PC-3 (cell line): Measurements from ENCODE around the gene TEKT3. TPM values are rescaled to one million over a fixed set of nuclear protein-coding genes. Genes with fewer than 3 reads are reported as not detected.

Source experiments
- ATAC-seq: fragments of 200-7000 bp; cut with Tn5 transposase; 2 replicates; pipeline ENCODE4 v1.9.1; 2020; ENCODE audit warnings: mild to moderate bottlenecking, moderate library complexity
- BruUV-seq: library from RNA; stranded (reverse); fragments of 400-500 nt; replicated peaks from 2 replicates; lab custom pipeline; 2021; lab: Mats Ljungman, UMichigan
- CTCF ChIA-PET: fragments of 300-600 bp; sonication (Branson Sonifier 250); formaldehyde crosslinking; loops from one replicate; lab custom pipeline; 2022; ENCODE audit warnings: antibody characterized with exemption; lab: Charles Lee
- POLR2A ChIA-PET: fragments of 300-600 bp; sonication (Branson Sonifier 250); formaldehyde crosslinking; loops from one replicate; lab custom pipeline; 2022; ENCODE audit warnings: antibody characterized with exemption; ENCODE audit not compliant: unreplicated experiment; lab: Charles Lee
- DNase-seq: peaks from one replicate; pipeline ENCODE4 v3.0.0-alpha.2; 2015
- H2AFZ ChIP-seq: fragments of 300-600 bp; sonication (generic); 2 replicates; pipeline ENCODE4 v1.6.0; 2016; ENCODE audit warnings: antibody characterized with exemption, low read length
- H3F3A ChIP-seq: fragments of 300-600 bp; sonication (generic); one replicate; pipeline ENCODE4 v1.6.0; 2017; ENCODE audit warnings: antibody characterized with exemption, low read length, control low read depth, mild to moderate bottlenecking; ENCODE audit not compliant: unreplicated experiment
- H3K27ac ChIP-seq: fragments of 300-600 bp; sonication (generic); 2 replicates; pipeline ENCODE4 v1.5.1; 2016; ENCODE audit warnings: mild to moderate bottlenecking, low read length
- H3K27me3 ChIP-seq: fragments of 300-600 bp; sonication (generic); 2 replicates; pipeline ENCODE4 v1.6.1; 2016; ENCODE audit warnings: low read length, mixed read lengths
- H3K36me3 ChIP-seq: fragments of 300-600 bp; sonication (generic); 2 replicates; pipeline ENCODE4 v1.6.1; 2016; ENCODE audit warnings: low read depth, mixed run types, low read length, mixed read lengths
- H3K4me1 ChIP-seq: fragments of 300-600 bp; sonication (generic); 2 replicates; pipeline ENCODE4 v1.5.1; 2016; ENCODE audit warnings: low read length; ENCODE audit not compliant: insufficient read depth
- H3K4me2 ChIP-seq: fragments of 300-600 bp; sonication (generic); 2 replicates; pipeline ENCODE4 v1.6.0; 2016; ENCODE audit warnings: low read length
- H3K4me3 ChIP-seq: fragments of 300-600 bp; sonication (generic); 2 replicates; pipeline ENCODE4 v1.5.1; 2016; ENCODE audit warnings: mild to moderate bottlenecking, low read length, mixed read lengths
- H3K79me2 ChIP-seq: fragments of 300-600 bp; sonication (generic); 2 replicates; pipeline ENCODE4 v1.6.1; 2017; ENCODE audit warnings: low read length, mixed read lengths
- H3K9ac ChIP-seq: fragments of 300-600 bp; sonication (generic); 2 replicates; pipeline ENCODE4 v1.6.0; 2016; ENCODE audit warnings: mild to moderate bottlenecking, low read length
- H3K9me2 ChIP-seq: fragments of 300-600 bp; sonication (generic); replicated peaks from 2 replicates; pipeline ENCODE4 v1.6.1; 2016; ENCODE audit warnings: mixed run types, low read length, mixed read lengths
- H3K9me3 ChIP-seq: fragments of 300-600 bp; sonication (generic); 2 replicates; pipeline ENCODE4 v1.6.1; 2016; ENCODE audit warnings: low read length, mixed read lengths
- H4K20me1 ChIP-seq: fragments of 300-600 bp; sonication (generic); 2 replicates; pipeline ENCODE4 v1.6.1; 2016; ENCODE audit warnings: low read length, mixed read lengths
- CTCF ChIP-seq: fragments of 300-600 bp; sonication (generic); conservative IDR thresholded peaks from 2 replicates; pipeline ENCODE4 v1.5.1; 2017; ENCODE audit warnings: antibody characterized with exemption, low read depth, mild to moderate bottlenecking, low read length
- EZH2 ChIP-seq: fragments of 300-600 bp; sonication (generic); IDR thresholded peaks from one replicate; pipeline ENCODE4 v1.6.1; 2017; ENCODE audit warnings: antibody characterized with exemption, mild to moderate bottlenecking, low read length; ENCODE audit not compliant: unreplicated experiment
- EZH2phosphoT487 ChIP-seq: fragments of 300-600 bp; sonication (generic); IDR thresholded peaks from 2 replicates; pipeline ENCODE4 v1.6.1; 2018; ENCODE audit warnings: mild to moderate bottlenecking, antibody characterized with exemption, low read length, borderline replicate concordance
- intact Hi-C: fragments of 100-400 bp; cut with micrococcal nuclease; formaldehyde crosslinking; loops from 2 replicates; pipeline ENCODE4 v1.9.0; 2023
- total RNA-seq: library from RNA; depleted of rRNA; stranded (reverse); fragments of >200 nt; gene quantifications from 2 replicates; pipeline ENCODE4 v1.2.3, GENCODE V29; 2014

Gene TEKT3
- total RNA-seq, 1 experiment from 2014 or later = not detected

GRCh38 chr17:15269087-15269779 lies 72.2 kb downstream of the TEKT3 start:
- TF ChIP-seq CTCF (no peak), EZH2phosphoT487 (no peak), EZH2 (no peak)
- DNase-seq (no peak), ATAC-seq (no peak)
- H3F3A ChIP-seq = peaks cover 4% of the 10 kb centered on the region
- no peak overlapping the region for H3K4me3 ChIP-seq
- H4K20me1 ChIP-seq = no peaks in the 10 kb centered on the region
- no peaks in the 10 kb centered on the region for H3K9me3 ChIP-seq
- no peaks in the 10 kb centered on the region for H3K27me3 ChIP-seq
- no peak overlapping the region for H2AFZ ChIP-seq
- H3K27ac ChIP-seq = no peak overlapping the region
- H3K4me2 ChIP-seq = no peak overlapping the region
- BruUV-seq = no TSS peak
- H3K79me2 ChIP-seq = no peaks in the 10 kb centered on the region
- ChIA-PET POLR2A (no interaction called here), CTCF (no interaction called here)
- H3K4me1 ChIP-seq = peaks cover 39% of the 10 kb centered on the region
- no peaks in the 10 kb centered on the region for H3K36me3 ChIP-seq
- H3K9me2 ChIP-seq = no peaks in the 10 kb centered on the region
- no peak overlapping the region for H3K9ac ChIP-seq
- intact Hi-C loops = no loop called here

- ChIA-PET POLR2A (no interaction called here), CTCF (no interaction called here)
- ATAC-seq (no peak), DNase-seq (no peak)
- Histone ChIP-seq H3K27me3 (no peaks in the 10 kb centered on the region), H3K4me1 (peaks cover 39% of the 10 kb centered on the region), H3K36me3 (no peaks in the 10 kb centered on the region), H3K4me2 (no peak overlapping the region), H3K9ac (no peak overlapping the region), H3K9me3 (no peaks in the 10 kb centered on the region), H4K20me1 (no peaks in the 10 kb centered on the region), H3K4me3 (no peak overlapping the region), H3K9me2 (no peaks in the 10 kb centered on the region), H3F3A (peaks cover 2% of the 10 kb centered on the region), H2AFZ (no peak overlapping the region), H3K79me2 (no peaks in the 10 kb centered on the region), H3K27ac (no peak overlapping the region)
- TF ChIP-seq CTCF (no peak), EZH2phosphoT487 (no peak), EZH2 (no peak)
- no TSS peak for BruUV-seq
- intact Hi-C loops = no loop called here
Observed at GRCh38 chr17:15268461-15268860, 72.9 kb downstream of the TEKT3 start.

GRCh38 chr17:15267996-15268395 lies 73.4 kb downstream of the TEKT3 start:
- no peak for TF ChIP-seq CTCF
- TF ChIP-seq EZH2phosphoT487 = no peak
- TF ChIP-seq EZH2 = no peak
- no peak overlapping the region for H3K4me2 ChIP-seq
- ATAC-seq = no peak
- ChIA-PET CTCF (no interaction called here), POLR2A (no interaction called here)
- H3K9me3 ChIP-seq = no peaks in the 10 kb centered on the region
- no peaks in the 10 kb centered on the region for H3K27me3 ChIP-seq
- peaks cover 41% of the 10 kb centered on the region for H3K4me1 ChIP-seq
- H3K9ac ChIP-seq = no peak overlapping the region
- no peak overlapping the region for H3K27ac ChIP-seq
- no peaks in the 10 kb centered on the region for H3F3A ChIP-seq
- H2AFZ ChIP-seq = no peak overlapping the region
- H3K36me3 ChIP-seq = no peaks in the 10 kb centered on the region
- H3K79me2 ChIP-seq = no peaks in the 10 kb centered on the region
- no peaks in the 10 kb centered on the region for H3K9me2 ChIP-seq
- DNase-seq = no peak
- H4K20me1 ChIP-seq = no peaks in the 10 kb centered on the region
- intact Hi-C loops = no loop called here
- no TSS peak for BruUV-seq
- H3K4me3 ChIP-seq = no peak overlapping the region
